Mucosa of descending colon (tissue), 3 donors: ENCODE results near the gene PRICKLE2. TPM values are rescaled to one million over a fixed set of nuclear protein-coding genes. Genes with fewer than 3 reads are reported as not detected.

Experiments
- ATAC-seq: fragments of 200-7000 bp; cut with Tn5 transposase; one replicate; pipeline ENCODE4 v1.9.1; 2020; ENCODE audit warnings: mild to moderate bottlenecking, moderate library complexity
- DNase-seq, 3 donors: peaks; one replicate each; pipeline ENCODE4 v3.0.0-alpha.2; 2020
- H3K36me3 ChIP-seq: fragments of 200-600 bp; one replicate; pipeline ENCODE4 v1.8.0; 2021; ENCODE audit warnings: low read depth, mild to moderate bottlenecking
- H3K4me1 ChIP-seq: fragments of 200-600 bp; one replicate; pipeline ENCODE4 v1.8.0; 2021; ENCODE audit warnings: low read depth, mild to moderate bottlenecking
- H3K4me3 ChIP-seq: fragments of 200-600 bp; one replicate; pipeline ENCODE4 v1.8.0; 2021; ENCODE audit warnings: mild to moderate bottlenecking
- H3K9me3 ChIP-seq: fragments of 200-600 bp; one replicate; pipeline ENCODE4 v1.8.0; 2021; ENCODE audit warnings: mild to moderate bottlenecking
- CTCF ChIP-seq: fragments of 200-600 bp; IDR thresholded peaks from one replicate; pipeline ENCODE4 v1.8.0; 2022; ENCODE audit warnings: antibody characterized with exemption, mild to moderate bottlenecking
- intact Hi-C, 2 donors: fragments of 100-400 bp; cut with DNase I in 1 of 2; cut with micrococcal nuclease in 1 of 2; formaldehyde crosslinking; loops; one replicate each; pipeline versions ENCODE4 v1.11.0 to v1.11.1; 2022; cut with DNase I, micrococcal nuclease
- total RNA-seq, 3 donors: library from RNA; stranded (reverse); fragmentation: NEBNext Ultra II Directional in 2 of 3; extraction: Animal tissue kit (Norgen Biotek cat#: 25700) in 2 of 3; gene quantifications; one replicate each; pipeline versions ENCODE4 v1.2.1 to v1.2.4, GENCODE V29; 2021 to 2023
- donor health status: DM: no; HTN: no; CAD: no; lungs with moderate emphysema.
- donor health status: DM: no; HTN: no; CAD: no.
- donor health status: DM: no; HTN: yes; CAD: no.

PRICKLE2 gene
- total RNA-seq, 3 donors from 2014 or later, result 4.3 to 66.3 (median 7.0) TPM

- TF ChIP-seq CTCF, result no peak
- H3K4me3 ChIP-seq, result no peak overlapping the region
- H3K9me3 ChIP-seq, result no peaks in the 10 kb centered on the region
- intact Hi-C loops, result no loop called here
- H3K4me1 ChIP-seq, result peaks cover 2% of the 10 kb centered on the region
- DNase-seq (no peak), ATAC-seq (no peak)
- H3K36me3 ChIP-seq, result no peaks in the 10 kb centered on the region
Measured at GRCh38 chr3:64058566-64058965, 166.7 kb downstream of the PRICKLE2 start.

- no peak for TF ChIP-seq CTCF
- DNase-seq, result no peak
- intact Hi-C loops, result no loop called here
- no peaks in the 10 kb centered on the region for H3K9me3 ChIP-seq
- no peaks in the 10 kb centered on the region for H3K36me3 ChIP-seq
- peaks cover 2% of the 10 kb centered on the region for H3K4me1 ChIP-seq
- ATAC-seq, result no peak
- H3K4me3 ChIP-seq, result no peak overlapping the region
Measured at GRCh38 chr3:64057231-64057630, 168.0 kb downstream of the PRICKLE2 start.

GRCh38 chr3:64056606-64057180, 168.6 kb downstream of the PRICKLE2 start:
- Histone ChIP-seq H3K4me3 (no peak overlapping the region), H3K4me1 (peaks cover 2% of the 10 kb centered on the region), H3K9me3 (no peaks in the 10 kb centered on the region), H3K36me3 (no peaks in the 10 kb centered on the region)
- no peak for ATAC-seq
- TF ChIP-seq CTCF, result no peak
- intact Hi-C loops, result no loop called here
- no peak for DNase-seq

GRCh38 chr3:64055076-64055475, 170.2 kb downstream of the PRICKLE2 start:
- Histone ChIP-seq H3K36me3 (no peaks in the 10 kb centered on the region), H3K9me3 (no peaks in the 10 kb centered on the region), H3K4me1 (peaks cover 2% of the 10 kb centered on the region), H3K4me3 (no peak overlapping the region)
- TF ChIP-seq CTCF, result no peak
- intact Hi-C loops, result no loop called here
- no peak for ATAC-seq
- no peak for DNase-seq

GRCh38 chr3:64054488-64054887, 170.8 kb downstream of the PRICKLE2 start:
- intact Hi-C loops, result no loop called here
- no peak for DNase-seq
- ATAC-seq, result no peak
- Histone ChIP-seq H3K9me3 (no peaks in the 10 kb centered on the region), H3K4me1 (peaks cover 2% of the 10 kb centered on the region), H3K4me3 (no peak overlapping the region), H3K36me3 (no peaks in the 10 kb centered on the region)
- no peak for TF ChIP-seq CTCF

GRCh38 chr3:64053581-64053980, 171.7 kb downstream of the PRICKLE2 start:
- TF ChIP-seq CTCF, result no peak
- DNase-seq (no peak), ATAC-seq (no peak)
- H3K36me3 ChIP-seq, result no peaks in the 10 kb centered on the region
- no peaks in the 10 kb centered on the region for H3K9me3 ChIP-seq
- peaks cover 2% of the 10 kb centered on the region for H3K4me1 ChIP-seq
- intact Hi-C loops, result no loop called here
- H3K4me3 ChIP-seq, result no peak overlapping the region
